Epithelial cell of proximal tubule (primary cell): Measurements from ENCODE around the gene BNIP5. TPM values are rescaled to one million over a fixed set of nuclear protein-coding genes. Genes with fewer than 3 reads are reported as not detected.

Experiments used
- DNase-seq: peaks from one replicate; pipeline ENCODE4 v3.0.0-alpha.2; 2011; ENCODE audit warnings: low read depth
- H3K4me3 ChIP-seq: 2 replicates; pipeline ENCODE4 v1.5.1; 2011; ENCODE audit warnings: low read depth, mild to moderate bottlenecking, low read length
- CTCF ChIP-seq: conservative IDR thresholded peaks from 2 replicates; pipeline ENCODE4 v1.5.1; 2012; ENCODE audit warnings: low read depth, mild to moderate bottlenecking, low read length
- total RNA-seq: library from RNA; depleted of rRNA; stranded (reverse); fragments of >200 nt; gene quantifications from 2 replicates; pipeline ENCODE4 v1.2.3, GENCODE V29; 2015

The BNIP5 gene
- total RNA-seq, 1 donor from 2014 or later, result under 0.01 TPM

GRCh38 chr6:36298027-36298426 lies 38.7 kb downstream of the BNIP5 start:
- DNase-seq, result no peak
- H3K4me3 ChIP-seq, result no peak overlapping the region
- TF ChIP-seq CTCF, result no peak

- H3K4me3 ChIP-seq, result no peak overlapping the region
- no peak for TF ChIP-seq CTCF
- DNase-seq, result no peak
Measured at GRCh38 chr6:36297511-36297910, 39.2 kb downstream of the BNIP5 start.

GRCh38 chr6:36297051-36297450 lies 39.6 kb downstream of the BNIP5 start:
- no peak overlapping the region for H3K4me3 ChIP-seq
- no peak for TF ChIP-seq CTCF
- no peak for DNase-seq

GRCh38 chr6:36296240-36296639 lies 40.4 kb downstream of the BNIP5 start:
- no peak for TF ChIP-seq CTCF
- DNase-seq, result no peak
- H3K4me3 ChIP-seq, result no peak overlapping the region

GRCh38 chr6:36292170-36292569 lies 44.5 kb downstream of the BNIP5 start:
- DNase-seq, result no peak
- H3K4me3 ChIP-seq, result no peak overlapping the region
- TF ChIP-seq CTCF, result no peak

GRCh38 chr6:36290668-36291620 lies 45.7 kb downstream of the BNIP5 start:
- no peak for TF ChIP-seq CTCF
- no peak overlapping the region for H3K4me3 ChIP-seq
- peak; percentile 39 for DNase-seq
